ENCODE data around the gene ATXN1.
"Not testable (repeated sequence)": the region's sequence is repeated elsewhere in the genome, so short reads cannot be mapped to it uniquely, and the experiment has no call there.

Gene ATXN1

DNA sequence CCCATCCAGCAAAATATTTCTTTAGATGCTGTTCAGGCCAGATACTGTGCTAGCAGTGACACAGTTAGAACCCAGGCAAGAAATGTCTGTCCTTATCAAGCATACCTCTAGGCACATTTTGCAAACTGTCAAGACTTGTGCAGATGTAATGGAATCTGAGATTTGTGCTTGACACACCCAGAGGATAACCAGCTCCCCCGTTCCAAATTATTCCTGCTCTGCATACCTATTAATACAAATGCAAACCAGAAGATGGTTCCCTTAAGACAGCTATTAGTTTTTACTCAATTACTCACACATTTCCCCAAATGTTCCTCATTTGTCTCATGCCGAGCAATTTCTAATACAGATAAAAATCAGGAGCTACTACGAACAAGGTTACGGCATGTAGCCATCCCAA, 40.4 kb downstream of the ATXN1 start:
- DNase-seq (ENCODE audit: low spot score), result no peak

DNA sequence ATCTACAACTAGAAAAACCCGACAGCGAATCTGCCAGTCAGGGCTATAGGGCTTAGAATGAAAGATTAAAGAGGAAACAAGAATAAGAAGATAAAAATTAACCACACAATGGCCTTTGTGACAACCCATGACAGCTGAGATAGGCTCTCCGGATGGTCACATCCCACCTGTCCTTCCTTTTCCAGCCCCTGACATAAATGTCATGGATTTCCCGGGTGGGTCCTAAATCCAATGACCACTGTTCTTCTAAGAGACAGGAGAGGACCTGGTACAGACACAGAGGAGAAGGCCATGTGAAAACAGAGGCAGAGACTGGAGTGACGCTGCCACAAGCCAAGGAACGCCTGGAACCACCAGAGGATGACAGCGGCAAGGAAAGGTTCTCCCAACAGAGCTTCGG, 41.8 kb downstream of the ATXN1 start:
- DNase-seq (ENCODE audit: low spot score), result no peak

DNA sequence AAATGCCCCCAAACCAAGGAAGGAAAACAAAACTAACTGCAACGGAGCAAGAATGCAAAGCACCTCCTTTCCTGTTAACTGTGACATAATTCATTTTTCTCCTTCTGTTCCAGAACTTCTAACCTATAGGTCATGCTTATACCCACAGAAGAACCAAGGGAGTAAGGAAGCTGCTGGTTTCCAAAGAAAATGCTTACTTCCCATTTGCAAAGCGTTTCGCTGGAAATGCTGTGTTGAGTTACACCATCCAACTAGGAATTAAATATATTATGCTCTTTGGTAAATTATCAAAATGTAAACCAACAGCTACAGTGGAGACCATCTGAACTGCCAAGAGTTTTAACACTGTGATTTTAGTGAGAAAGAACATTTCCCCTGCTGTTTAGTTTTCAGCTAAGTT, 42.9 kb downstream of the ATXN1 start:
- no peak for DNase-seq (ENCODE audit: low spot score)

DNA sequence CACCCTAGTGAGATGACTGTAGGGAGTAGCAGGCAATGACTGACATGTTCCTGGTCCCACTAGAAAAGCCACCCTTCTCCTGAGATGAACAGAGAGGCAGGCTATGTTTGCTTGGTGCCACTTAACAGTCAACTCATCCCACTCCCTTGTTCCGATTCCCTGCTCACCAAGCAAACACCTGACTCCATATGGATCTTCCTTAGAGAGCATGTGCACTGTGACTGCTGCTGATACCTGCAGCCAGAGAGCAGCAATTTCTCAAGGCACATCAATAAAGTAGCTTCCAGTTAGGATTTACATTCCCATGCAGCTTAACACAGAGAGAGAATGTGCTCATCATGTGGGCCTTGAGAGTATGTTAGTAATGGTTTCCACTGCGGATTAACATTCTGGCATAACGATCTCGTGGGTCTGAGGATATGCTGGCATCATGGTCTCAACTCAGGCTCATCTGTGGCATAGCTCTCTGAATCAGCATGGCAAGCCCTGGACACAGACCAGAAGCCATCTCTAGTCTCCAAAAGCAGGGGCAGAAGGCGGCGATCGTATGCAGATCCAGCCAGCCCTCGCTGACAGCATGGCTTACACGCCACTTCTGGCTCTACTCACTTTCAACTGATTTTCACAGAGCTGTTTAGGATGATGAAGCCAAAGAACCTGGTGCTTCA, 43.9 kb downstream of the ATXN1 start:
- DNase-seq (ENCODE audit: low spot score), result no peak

DNA sequence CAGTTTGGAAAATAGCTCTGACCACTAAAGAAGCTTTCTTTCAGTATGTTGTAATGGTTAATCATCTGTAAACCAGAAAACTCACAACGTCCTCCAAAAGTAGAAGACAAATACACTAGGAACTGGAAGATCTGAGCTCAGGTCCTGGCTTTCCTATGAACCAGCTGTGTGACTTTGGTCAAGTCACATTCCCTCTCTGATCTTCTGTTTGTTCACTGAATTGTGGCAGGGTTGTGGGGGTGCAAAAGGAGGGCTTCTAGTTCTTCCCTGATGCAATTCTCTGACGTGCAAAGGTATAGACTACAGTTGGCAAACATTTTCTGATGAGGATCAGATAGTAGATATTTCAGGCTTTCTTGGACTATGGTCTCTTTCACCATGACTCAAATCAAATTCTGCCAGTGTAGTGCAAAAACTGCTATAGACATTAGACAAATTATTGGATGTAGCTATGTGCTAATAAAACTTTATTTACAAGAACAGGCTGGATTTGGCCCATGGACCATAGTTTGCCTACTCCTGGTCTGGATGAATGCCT, 44.9 kb downstream of the ATXN1 start:
- no peak for DNase-seq (ENCODE audit: low spot score)

DNA sequence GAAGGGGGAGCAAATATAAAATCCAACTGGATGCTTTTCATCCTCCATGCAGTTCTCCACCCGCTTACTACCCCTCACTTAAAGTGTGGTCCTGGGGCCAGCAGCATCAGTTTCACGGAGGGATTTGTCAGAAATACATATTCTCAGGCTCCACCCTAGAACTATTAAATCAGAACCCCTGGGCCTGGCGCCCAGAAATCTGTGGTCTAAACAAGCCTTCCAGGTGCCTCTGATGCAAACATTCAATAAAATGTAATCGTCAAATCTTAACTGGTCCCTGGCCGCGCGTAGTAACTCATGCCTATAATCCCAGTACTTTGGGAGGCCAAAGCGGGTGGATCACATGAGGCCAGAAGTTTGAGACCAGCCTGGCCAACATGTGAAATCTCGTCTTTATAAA, 47.7 kb downstream of the ATXN1 start:
- no peak for DNase-seq (ENCODE audit: low spot score)

DNA sequence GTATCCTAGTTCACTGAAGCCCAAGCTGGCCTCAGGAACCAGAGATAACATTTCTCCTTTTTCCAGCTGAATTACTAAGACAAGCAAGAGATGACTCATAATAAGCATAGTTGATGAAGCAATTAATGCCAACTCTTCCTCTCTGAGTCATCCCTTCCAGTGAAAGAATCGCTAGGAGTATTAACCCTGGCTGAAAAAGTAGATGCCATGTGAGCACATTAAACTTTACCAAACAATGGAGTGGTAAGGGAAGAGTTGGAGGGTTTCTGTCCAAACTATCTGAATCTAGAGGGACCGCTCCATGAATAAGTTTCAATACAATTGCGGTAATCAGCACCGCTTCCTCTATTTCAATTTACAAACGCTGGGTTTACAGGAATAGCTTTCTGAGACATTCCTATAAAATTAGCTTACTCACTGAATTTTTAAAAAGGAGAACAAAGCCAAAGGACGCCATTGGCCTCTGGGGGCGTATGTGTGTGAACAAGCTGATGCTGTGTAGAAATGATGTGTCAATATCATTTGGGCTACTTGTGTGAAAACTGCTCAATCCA, 48.3 kb downstream of the ATXN1 start:
- DNase-seq (ENCODE audit: low spot score), result no peak

DNA sequence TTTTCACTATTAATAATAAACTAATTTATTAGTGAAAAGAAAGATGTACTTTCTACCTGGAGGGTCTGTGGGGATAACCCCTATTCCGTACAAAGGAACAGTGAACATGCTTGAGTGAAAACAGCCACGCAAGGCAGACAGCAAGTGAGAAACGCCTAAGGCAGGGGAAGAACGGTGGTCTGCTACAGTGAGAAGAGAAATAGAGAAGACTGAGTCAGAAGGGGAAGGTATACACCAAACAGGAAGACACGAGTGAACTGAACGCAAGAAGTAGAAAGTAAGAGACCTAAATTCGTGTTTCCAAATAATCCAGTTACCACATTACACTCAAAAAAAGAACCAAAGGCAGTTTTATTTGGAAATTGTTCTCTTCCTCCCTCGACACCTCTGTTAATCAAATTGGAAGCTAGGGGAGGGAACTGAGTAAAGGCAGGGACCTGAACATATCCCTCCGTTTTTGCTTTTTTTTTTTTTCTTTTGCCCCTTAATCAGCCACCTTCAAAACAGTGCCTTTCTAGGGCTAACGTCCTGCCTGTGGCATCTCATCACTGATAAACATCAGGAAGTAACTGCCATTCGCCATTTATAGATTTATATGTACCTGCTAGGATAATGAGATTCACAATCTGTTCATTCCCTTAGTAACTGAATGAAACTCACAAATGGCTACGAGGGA, 48.9 kb downstream of the ATXN1 start:
- no peak for DNase-seq (ENCODE audit: low spot score)

DNA sequence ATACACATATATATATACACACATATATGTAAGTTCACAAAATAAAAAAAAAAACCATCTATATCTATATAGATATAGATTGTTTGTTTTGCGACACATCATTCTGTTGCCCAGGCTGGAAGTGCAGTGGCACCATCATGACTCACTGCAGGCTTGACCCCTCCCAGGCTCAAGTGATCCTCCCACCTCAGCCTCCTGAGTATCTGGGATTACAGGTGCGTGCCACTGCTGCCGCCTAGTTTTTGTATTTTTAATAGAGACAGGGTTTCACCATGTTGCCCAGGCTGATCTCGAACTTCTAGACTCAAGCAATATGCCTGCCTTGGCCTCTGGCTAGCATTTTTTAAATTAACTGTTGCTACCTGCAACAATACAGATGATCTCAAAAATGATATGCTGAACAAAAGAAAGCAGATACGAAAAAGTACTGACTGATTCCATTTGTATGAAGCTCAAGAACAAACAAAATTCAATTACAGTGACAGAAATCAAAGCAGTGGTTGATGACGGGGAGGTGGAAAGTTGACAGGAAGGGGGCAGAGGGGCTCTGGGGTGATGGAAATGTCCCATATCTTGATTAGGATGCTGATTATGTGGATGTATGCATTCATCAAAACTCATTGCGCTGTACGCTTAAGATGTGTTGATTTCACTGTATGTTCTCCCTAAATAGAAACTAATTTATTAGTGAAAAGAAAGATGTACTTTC, 49.6 kb downstream of the ATXN1 start:
- no peak for DNase-seq (ENCODE audit: low spot score)

DNA sequence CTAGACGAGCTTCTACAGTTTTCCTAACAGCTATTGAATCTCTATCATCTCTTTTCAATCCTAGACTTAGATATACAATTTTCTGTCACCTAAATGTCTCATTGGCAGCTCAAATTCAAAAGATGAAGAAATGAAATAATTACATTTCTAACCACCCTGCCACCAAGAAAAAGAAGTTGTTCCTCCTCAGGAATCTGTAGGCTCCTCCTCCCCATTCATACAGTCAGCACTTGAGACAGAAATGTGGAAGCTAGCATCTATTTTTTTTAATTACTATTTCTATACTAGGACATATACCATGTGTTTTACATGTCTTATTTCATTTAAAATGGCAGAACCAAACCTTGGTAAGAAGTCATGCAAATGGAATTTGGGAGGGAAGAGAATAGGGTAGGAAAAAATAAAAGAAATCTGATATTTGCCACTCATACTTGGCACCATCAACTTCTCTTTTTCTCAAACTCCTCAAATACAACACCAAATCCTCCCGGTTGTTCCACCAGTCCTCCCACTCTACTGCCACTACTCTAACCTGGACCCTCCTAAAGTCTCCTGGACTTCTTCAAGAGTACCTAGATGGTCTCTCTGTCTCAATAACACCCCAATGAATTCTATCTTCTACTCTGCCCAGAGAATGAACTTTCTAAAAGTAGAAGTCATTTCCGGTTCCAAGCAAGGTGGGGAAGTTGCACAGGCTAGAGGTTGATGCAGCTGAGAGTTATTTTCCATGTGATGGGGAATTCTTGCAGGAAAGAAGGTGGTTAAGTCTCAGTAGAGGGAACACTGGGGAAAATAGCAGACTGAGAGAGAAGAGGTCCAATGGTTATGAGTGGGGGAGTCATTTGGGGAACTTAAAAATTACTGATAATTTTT, 54.1 kb downstream of the ATXN1 start:
- DNase-seq (ENCODE audit: low spot score), result no peak

DNA sequence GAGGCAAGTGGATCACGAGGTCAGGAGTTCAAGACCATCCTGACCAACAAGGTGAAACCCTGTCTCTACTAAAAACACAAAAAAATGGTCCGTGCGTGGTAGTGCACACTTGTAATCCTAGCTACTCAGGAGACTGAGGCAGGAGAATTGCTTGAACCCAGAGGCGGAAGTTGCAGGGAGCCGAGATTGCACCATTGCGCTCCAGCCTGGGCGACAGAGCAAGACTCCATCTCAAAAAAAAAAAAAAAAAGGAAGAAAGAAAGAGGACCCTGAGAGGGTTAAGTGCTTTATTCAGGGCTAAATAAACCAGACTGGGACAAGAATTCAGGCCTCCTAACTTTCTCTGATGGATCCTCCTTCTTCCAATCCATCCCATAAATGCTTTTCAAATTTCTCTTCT, 54.8 kb downstream of the ATXN1 start:
- DNase-seq (ENCODE audit: low spot score), result not testable (repeated sequence)

DNA sequence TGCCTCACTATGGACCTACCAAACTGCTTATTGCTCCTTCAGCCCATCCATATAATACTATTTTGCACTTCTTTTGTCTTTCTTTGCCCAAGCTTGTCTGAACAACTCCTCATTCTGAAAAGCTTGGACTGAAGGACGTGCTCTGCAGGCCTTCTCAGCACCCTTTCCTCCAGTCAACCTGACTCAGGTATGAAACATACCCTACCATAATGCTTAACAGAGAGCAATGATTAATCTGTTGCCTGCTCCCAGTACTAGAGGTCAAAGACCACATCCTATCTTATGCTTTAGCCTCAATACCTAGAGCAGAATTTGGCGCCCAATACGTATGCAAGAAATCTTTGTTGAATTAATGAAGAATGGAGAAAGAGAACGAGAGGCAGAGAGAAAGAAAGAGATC, 55.2 kb downstream of the ATXN1 start:
- DNase-seq (ENCODE audit: low spot score), result no peak

DNA sequence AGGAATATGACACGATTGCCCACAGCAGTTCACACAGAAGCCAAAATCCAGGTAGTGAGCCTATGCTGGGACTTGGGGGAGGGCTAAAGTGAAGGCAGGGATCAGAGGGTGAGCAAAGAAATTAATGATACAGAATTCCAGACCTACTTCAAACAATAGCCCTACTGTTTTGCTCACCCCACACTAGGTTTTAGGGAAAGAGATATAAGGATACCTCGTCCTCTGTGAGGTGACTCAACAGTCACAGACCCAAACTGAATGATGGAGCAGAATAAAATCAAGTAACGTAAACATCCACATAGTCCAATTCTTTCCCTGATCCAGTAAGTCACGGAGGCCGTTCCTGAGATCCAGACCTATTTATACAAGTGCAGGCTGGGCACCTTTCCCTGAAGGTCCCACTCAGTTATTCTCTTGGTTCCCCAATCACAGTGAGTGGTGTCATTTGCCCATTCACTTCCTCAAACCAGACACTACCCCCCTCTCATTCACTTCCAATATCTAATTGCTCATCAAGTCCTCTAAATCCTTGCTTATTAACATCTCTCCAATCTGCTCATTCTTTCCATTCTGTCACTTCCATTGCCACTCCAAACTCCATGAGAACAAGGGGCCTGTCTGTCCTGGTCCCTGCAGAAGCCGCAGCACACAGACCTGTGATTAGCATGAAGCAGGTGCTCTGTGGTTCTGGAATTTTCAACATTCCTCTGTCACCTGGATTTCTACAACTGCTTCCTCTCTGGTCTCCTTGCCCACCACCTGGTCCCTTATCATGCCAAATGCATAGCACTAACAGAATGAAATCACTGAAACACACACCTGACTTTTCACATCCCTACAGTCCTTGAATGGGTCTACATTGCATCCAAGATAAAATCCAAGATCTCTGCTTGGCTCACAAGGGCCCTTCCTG, 55.9 kb downstream of the ATXN1 start:
- DNase-seq (ENCODE audit: low spot score), result no peak

DNA sequence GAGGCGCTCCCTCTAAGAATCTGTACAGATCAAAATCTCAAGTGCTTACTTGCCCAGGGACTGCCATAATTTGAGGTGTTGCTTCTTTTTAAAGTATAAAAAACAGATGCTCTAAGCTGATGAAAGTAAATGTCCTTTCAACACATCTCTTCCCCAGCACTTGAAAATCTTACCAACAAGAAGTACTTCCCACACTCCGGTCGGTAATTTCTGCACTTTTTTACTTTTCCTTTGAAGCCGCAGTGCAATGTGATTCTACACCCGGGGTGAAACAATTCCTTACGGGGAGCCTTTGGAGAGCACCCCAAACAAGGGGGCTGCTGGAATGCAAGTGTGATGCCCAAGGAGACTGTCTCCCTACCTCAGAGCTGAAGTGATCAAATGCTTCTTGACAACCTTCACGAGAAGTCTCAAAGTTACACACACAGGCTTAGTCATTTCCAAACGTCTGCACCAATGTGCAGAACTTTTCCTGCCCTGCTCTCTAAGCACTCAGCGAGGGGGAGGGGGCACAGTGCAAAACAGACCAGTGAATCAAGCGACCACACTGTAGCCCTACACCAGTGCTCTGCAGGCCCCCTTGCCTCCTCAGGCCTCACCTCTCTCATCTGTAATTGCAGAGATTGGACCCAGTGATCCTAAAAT, 56.7 kb downstream of the ATXN1 start:
- DNase-seq (ENCODE audit: low spot score), result no peak

DNA sequence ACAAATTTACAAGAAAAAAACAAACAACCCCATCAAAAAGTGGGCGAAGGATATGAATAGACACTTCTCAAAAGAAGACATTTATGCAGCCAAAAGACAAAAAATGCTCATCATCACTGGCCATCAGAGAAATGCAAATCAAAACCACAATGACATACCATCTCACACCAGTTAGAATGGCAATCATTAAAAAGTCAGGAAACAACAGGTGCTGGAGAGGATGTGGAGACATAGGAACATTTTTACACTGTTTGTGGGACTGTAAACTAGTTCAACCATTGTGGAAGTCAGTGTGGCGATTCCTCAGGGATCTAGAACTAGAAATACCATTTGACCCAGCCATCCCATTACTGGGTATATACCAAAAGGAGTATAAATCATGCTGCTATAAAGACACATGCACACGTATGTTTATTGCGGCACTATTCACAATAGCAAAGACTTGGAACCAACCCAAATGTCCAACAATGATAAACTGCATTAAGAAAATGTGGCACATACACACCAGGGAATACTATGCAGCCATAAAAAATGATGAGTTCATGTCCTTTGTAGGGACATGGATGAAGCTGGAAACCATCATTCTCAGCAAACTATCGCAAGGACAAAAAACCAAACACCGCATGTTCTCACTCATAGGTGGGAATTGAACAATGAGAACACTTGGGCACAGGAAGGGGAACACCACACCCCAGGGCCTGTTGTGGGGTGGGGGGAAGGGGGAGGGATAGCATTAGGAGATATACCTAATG, 58.5 kb downstream of the ATXN1 start:
- not testable (repeated sequence) for DNase-seq (ENCODE audit: low spot score)

DNA sequence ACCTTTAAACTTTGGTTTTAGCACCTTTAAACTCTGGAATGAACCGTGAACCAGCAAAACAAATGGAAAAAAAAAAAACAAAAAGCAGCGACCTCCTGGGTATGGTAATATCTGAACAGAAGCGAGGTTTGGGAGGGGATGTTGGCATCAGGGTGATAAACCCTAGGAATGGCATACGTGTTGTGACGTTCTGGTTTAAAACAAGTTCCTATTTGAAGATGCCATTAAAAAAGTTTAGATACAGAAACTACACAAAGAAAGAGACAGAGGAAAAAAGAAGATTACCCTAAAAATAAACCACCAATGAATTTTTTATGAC, 60.4 kb downstream of the ATXN1 start:
- DNase-seq (ENCODE audit: low spot score), result no peak

DNA sequence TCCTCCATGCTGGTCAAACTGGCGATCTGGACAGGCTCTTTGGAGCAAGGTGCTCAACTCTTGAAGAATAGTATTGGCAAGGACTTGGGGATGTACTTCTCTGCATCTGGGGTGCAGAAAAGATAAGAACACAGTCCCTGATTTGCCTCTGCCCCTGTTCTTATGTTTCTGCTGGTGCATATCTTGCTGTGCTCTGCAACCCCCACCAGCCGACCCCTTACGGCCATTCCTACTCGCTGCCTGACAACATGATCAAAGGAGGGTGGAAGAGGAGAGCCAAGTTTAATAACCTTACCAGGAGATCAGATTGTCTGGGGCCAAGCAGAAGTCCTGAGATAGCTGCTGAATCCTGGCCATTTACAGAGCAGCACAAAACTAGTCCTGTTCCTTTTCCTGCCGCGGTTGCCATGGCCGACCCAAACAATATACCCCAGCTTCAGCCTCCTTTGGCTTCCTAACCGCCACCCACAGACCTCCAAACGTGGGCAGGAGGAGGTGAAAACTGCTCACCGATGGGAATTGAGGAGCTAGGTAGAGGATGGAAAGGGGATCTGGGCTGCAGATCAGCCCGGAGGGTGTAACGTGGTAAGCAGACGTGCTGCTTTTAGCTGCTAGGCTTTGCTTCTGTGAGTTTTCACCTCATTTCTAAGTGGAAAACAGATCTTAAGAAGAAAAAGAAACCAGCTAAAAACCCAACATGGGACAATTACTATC, 60.9 kb downstream of the ATXN1 start:
- no peak for DNase-seq (ENCODE audit: low spot score)

DNA sequence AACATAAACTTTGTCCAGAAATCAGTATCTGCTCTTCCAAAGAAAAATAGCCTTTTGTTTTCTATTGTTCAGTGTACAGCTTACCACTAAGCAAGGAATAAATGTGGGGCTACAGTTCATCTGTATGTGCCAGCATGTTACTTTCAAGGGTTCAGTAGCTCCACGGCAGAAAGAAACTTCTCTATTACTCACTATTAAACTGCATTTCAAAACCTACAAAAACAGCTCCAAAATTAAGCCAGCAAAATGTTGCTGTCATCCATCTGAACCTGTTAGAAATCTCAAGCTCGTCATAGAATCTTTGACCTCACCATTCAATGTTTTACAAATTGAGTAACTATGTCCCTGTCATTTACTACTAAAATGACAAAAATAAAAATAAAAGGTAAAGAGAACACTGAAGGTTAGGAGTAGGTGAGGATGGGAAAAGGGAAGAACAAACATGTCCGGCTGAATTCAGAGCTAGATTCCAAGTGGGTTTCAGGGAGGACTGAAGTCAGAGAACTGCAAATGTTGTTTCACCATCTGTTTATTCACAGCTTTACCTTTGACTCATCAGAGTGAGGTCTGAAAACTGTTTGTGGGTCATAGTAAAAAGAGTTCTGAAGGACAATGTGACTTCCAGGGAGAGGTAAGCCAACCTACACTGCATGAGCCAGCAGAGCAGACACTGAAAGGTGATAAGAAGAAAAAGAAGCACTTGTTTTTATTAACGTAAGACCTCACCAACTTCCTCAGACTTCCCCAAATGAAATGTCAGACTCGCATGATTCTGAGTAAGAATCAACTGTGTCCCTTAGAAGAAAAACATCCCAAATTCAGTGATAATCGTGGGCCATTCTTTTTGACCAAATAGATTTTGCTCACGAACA, 62.0 kb downstream of the ATXN1 start:
- no peak for DNase-seq (ENCODE audit: low spot score)

All from ecto neural progenitor cell (in vitro differentiated cells).